DMS79 treated with DMSO at 0.1 percent for 48 hours (cell line): ENCODE results near the gene CCR4.
"Not testable (repeated sequence)": the region's sequence is repeated elsewhere in the genome, so short reads cannot be mapped to it uniquely, and the experiment has no call there.

Experiments used
- DNase-seq: peaks from one replicate; lab custom pipeline; 2025; lab: John Stamatoyannopoulos, UW

Gene CCR4

GRCh38 chr3:32952369-32953077 is 1.1 kb downstream of the CCR4 start:
- DNase-seq, result no peak

- DNase-seq, result no peak
Observed at GRCh38 chr3:32954506-32954905, 3.1 kb downstream of the CCR4 start.

GRCh38 chr3:32956750-32957570 is 5.5 kb downstream of the CCR4 start:
- DNase-seq, result no peak

- DNase-seq, result no peak
Observed at GRCh38 chr3:32958509-32958908, 7.1 kb downstream of the CCR4 start.

GRCh38 chr3:32959371-32959770 is 7.9 kb downstream of the CCR4 start:
- DNase-seq, result no peak

GRCh38 chr3:32960404-32961170 is 9.1 kb downstream of the CCR4 start:
- DNase-seq, result no peak

- no peak for DNase-seq
Observed at GRCh38 chr3:32961189-32961715, 9.8 kb downstream of the CCR4 start.

- DNase-seq, result no peak
Observed at GRCh38 chr3:32963871-32964270, 12.4 kb downstream of the CCR4 start.

- not testable (repeated sequence) for DNase-seq
Observed at GRCh38 chr3:32964781-32965180, 13.3 kb downstream of the CCR4 start.

- not testable (repeated sequence) for DNase-seq
Observed at GRCh38 chr3:32965617-32966213, 14.3 kb downstream of the CCR4 start.

GRCh38 chr3:32966627-32967026 is 15.2 kb downstream of the CCR4 start:
- not testable (repeated sequence) for DNase-seq

- no peak for DNase-seq
Observed at GRCh38 chr3:32968166-32968919, 16.9 kb downstream of the CCR4 start.

GRCh38 chr3:32968920-32969389 is 17.5 kb downstream of the CCR4 start:
- DNase-seq, result no peak

GRCh38 chr3:32969656-32970055 is 18.2 kb downstream of the CCR4 start:
- no peak for DNase-seq

- DNase-seq, result not testable (repeated sequence)
Observed at GRCh38 chr3:32971291-32971690, 19.8 kb downstream of the CCR4 start.

GRCh38 chr3:32972482-32973146 is 21.2 kb downstream of the CCR4 start:
- DNase-seq, result no peak

- DNase-seq, result no peak
Observed at GRCh38 chr3:32973982-32974381, 22.5 kb downstream of the CCR4 start.

- no peak for DNase-seq
Observed at GRCh38 chr3:32975891-32976595, 24.6 kb downstream of the CCR4 start.

GRCh38 chr3:32977861-32978260 is 26.4 kb downstream of the CCR4 start:
- no peak for DNase-seq

GRCh38 chr3:32978331-32978730 is 26.9 kb downstream of the CCR4 start:
- no peak for DNase-seq
